ENCODE measurements around the gene TMEM100.
"Not testable (repeated sequence)": the region's sequence is repeated elsewhere in the genome, so short reads cannot be mapped to it uniquely, and the experiment has no call there.

The TMEM100 gene

GRCh38 chr17:55683550-55684315, 38.9 kb downstream of the TMEM100 start:
- DNase-seq, result no peak

GRCh38 chr17:55681342-55681700, 41.3 kb downstream of the TMEM100 start:
- DNase-seq, result no peak

GRCh38 chr17:55680686-55681341, 41.9 kb downstream of the TMEM100 start:
- no peak for DNase-seq

GRCh38 chr17:55677446-55677845, 45.2 kb downstream of the TMEM100 start:
- DNase-seq, result no peak

GRCh38 chr17:55676274-55676673, 46.4 kb downstream of the TMEM100 start:
- no peak for DNase-seq

GRCh38 chr17:55673743-55674506, 48.7 kb downstream of the TMEM100 start:
- no peak for DNase-seq

- no peak for DNase-seq
These were observed 49.8 kb downstream of the TMEM100 start for GRCh38 chr17:55672585-55673501.

GRCh38 chr17:55672010-55672409, 50.7 kb downstream of the TMEM100 start:
- not testable (repeated sequence) for DNase-seq
